NCI-H526 treated with DMSO at 0.1 percent for 48 hours (cell line): ENCODE measurements around the gene ASAP2.

Experiments
- DNase-seq: peaks from one replicate; lab custom pipeline; 2025; lab: John Stamatoyannopoulos, UW

Gene ASAP2

DNA sequence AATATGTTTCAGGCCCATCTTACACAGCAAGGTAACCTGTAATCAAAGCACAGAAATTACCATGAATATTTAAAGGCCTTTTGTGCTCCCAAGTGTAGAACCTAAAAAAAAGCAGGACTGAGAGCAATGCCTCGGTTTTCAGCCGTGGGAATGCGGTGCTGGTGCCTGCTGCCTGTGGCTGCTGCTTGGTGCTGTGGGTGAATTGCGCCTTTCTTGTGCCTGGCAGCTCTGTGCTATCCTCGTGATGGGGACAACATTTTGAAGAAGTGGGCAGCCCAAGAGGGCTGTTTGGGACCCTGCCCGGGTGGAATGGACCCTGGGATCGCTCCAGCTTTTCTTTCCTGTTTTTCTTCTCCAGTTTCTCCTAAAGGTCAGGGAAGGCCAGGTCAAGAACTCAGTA, 91.2 kb downstream of the ASAP2 start:
- no peak for DNase-seq

DNA sequence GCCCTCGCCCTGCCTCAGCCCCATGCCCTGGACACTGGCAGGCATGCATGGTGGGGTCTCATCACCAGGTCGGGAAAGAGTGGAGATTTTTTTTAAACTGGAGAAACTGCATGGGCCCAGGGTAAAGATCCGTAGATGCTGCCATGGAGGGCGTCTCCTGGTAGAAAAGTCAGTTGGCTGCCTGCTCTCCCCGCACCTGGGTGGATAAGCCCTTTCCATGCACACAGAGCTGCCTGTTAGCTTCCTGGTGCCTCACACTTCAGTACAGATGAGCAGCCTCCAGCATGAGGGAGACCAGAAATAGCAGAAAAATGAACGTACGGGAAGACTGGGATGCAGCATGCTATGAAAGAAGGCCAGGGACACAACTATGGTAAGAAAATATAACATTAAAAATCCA, 92.0 kb downstream of the ASAP2 start:
- no peak for DNase-seq

GRCh38 chr2:9299161-9300100, 92.8 kb downstream of the ASAP2 start:
- no peak for DNase-seq

- DNase-seq = no peak
These were observed 93.6 kb downstream of the ASAP2 start for GRCh38 chr2:9300214-9300613.

DNA sequence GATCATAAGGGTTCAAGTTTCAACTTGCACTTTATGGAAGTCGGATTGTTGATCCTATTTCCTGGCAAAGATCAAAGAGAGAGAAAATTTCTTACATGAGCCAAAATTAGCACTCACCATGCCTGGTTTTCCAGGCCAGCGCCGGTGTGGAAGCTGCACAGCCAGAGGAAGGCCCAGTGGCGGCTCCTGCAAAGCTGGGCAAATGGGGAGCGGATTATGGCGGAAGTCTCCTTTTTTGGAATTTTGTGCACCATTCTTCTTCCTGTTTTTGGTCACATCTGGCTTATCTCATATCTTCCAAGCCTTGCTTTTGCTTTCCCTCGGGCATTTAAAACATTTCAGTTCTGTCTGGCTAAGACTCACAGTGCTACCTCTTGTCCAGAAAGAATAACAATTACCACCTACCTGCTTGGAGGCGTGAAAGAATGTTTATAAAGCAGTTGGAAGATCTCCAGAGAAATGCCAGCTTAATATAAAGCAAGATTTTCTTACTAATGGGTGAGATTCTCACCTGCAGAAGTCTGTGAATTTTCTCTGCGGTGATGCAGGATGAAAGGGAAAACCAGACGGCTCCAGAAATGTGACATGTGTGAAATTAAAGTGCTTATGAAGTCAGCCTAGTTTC, 94.3 kb downstream of the ASAP2 start:
- DNase-seq = no peak

DNA sequence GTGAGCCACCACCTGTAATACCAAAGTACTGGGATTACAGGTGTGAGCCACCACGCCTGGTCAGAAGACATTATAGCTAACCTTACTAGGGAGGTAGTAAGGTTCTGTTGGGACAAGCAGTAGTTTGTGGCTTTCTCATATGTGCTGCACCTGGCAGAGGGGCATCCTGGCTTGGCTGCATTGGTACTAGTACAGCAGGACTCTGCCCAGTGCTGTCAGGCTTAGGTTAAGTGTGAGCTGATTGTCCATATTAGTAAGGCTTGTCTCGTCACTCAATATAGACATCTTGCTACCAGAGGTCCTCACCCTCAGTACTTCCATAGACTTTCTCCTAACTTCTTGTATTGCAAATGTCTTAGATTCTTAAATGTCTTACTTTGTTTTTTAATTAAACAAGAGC, 96.1 kb downstream of the ASAP2 start:
- DNase-seq = no peak

- no peak for DNase-seq
These were observed 97.1 kb downstream of the ASAP2 start for GRCh38 chr2:9303528-9304225.

DNA sequence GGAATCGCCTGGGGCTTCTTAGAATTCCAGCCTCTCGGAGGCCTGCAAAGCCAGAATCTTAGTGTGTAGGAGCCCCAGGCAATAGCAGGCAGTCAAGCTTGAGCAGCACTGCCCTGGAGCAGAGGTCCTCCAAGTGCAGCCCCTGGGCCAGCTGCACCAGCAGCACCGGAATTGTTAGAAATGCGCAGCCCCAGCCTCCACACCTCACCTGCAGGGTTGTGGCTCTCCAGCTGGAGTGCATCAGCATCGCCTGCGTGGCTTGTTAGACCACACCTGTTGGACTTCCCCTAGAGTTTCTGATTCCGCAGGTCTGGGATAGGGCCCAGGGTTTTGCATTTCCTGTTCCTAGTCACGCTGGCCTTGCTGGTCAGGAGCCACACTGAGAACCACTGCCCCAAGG, 100.3 kb downstream of the ASAP2 start:
- DNase-seq = no peak

DNA sequence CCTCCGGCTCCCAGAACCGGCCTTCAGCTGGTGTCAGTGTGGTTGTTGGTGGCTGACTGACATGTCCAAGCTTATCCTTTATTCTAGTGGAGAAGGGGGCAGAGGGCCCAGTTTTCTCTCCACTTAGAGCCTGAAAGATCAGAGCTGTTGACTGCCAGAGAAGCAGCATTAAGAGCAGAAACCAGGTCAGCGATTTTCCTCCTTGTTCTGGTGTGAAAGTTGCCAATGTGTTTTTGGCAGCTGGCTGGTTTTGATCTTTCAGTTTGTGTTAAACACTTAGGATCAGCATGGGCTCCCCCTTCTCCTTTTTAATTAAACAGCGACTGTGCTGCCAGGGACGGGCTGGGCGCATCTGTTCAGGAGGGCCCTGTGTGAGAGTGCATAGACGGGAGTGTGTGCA, 100.9 kb downstream of the ASAP2 start:
- no peak for DNase-seq

GRCh38 chr2:9308186-9308955, 101.8 kb downstream of the ASAP2 start:
- no peak for DNase-seq

GRCh38 chr2:9309147-9309546, 102.5 kb downstream of the ASAP2 start:
- DNase-seq = no peak

DNA sequence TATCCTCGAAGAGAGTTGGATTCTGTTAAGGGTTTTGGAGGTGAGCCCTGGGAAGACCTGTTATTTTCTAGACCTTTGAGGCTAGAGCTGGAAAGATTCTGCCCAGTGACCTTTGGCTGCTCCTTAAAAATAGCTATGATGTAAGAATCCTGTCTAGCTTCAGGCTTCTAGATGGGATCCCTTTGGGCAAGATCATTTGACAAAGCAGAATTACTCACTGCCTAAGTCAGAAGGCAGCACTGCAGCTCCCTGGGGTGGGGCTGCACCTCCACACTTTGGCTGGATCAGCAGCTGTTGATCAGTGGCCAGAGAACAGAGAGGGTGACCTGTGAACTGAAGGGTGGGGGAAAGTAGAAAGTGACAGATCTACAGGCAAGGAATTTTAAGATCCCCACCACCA, 103.8 kb downstream of the ASAP2 start:
- no peak for DNase-seq

DNA sequence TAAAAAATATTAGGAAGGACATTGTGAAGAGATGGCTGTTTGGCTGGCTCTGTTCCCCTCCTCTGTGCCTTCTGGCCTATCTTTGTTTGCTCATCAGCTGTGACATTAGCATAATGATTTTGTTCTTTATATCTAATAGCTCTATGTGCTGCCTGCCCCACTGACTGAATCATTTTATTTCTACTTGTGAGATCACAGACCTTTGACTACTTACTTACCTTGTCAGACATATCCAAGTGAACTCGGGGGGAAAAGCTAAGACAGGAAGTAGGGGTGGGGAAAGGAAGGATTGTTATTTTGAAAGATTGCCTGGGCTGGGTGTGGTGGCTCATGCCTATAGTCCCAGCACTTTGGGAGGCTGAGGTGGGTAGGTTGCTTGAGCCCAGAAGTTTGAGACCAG, 104.2 kb downstream of the ASAP2 start:
- DNase-seq = no peak

DNA sequence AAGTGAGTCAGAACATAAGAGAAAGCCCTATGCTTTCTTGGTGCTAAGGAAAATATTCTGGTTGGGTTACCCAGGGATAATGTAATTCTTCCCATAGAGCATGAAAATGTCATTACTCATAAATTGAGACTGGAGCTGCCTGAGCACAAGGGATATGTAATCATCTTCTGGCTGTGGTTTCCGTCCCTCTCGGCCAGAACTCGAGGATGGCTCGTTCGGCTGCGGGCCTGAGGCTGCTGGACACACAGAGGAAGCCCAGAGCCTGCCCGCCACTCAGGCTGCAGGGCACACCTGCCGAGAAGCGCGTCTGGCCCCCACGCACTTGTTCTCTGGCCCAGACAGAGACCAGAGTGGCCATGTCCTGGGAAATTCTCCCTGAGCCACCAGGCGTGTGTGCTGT, 104.9 kb downstream of the ASAP2 start:
- DNase-seq = no peak

GRCh38 chr2:9312591-9312990, 106.0 kb downstream of the ASAP2 start:
- DNase-seq = no peak

DNA sequence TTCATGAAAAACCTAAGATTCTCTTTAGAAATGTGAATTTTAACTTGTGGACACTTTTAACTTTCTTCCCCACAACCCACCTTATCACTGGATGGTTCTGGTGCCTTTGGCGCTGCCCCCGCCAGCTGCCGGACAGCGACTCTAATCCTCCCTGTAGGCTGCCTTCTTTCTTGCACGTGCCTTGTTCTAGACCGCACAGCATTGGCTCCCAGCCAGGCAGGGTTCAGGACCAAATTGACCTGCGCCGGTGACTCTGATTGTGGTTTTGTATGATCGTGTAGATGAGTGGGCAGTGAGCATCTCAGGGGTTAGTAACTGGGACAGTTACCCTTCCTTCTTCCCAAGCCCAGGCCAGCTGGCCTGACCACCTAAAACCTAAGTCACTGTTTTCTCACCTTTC, 106.8 kb downstream of the ASAP2 start:
- no peak for DNase-seq

- DNase-seq = no peak
These were observed 108.8 kb downstream of the ASAP2 start for GRCh38 chr2:9315280-9315847.

DNA sequence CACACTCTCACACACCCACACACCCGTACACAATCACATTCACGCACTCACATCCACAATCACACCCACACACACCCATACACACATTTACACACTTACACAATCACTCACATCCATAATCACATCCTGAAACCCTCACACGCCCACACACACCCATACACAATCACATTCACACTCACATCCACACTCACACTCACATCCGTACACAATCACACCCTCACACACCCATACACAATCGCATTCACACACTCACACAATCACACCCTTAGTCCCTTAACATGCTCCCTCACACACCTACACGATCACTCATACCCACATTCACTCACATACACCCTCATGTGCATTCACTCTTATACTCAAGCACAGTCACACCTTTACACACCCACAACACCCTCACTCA, 110.9 kb downstream of the ASAP2 start:
- DNase-seq = no peak

- DNase-seq = no peak
These were observed 112.1 kb downstream of the ASAP2 start for GRCh38 chr2:9318461-9319337.

- no peak for DNase-seq
These were observed 112.7 kb downstream of the ASAP2 start for GRCh38 chr2:9319338-9319715.

DNA sequence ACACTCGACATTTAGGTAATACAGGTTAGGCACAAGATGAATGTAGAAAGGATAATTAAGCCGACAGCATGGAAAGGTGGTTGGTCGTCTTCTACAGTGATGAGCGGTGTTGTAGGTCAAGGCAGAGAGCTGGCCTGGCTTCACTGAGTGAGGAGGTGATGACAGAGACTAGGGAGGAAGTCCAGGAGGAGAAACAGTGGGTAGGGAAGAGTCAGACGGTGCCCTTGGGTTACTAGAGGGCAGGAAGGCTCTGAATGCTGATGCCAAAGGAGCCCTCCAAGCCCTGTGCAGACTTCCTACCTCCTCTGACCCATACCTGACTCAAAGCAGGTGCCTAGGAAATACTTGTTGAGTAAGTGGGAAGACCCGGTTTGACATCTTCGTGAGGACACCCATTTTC, 116.0 kb downstream of the ASAP2 start:
- DNase-seq = no peak
